SK-N-SH (cell line): ENCODE measurements around the gene FEM1B. TPM values are rescaled to one million over a fixed set of nuclear protein-coding genes. Genes with fewer than 3 reads are reported as not detected.

Experiments
- CTCF ChIA-PET: fragments of 300-600, 350-600 bp; formaldehyde crosslinking; extraction: SDS; loops from one replicate; lab custom pipeline; 2021; lab: Yijun Ruan, JAX
- POLR2A ChIA-PET: fragments of 350-600 bp; sonication (Branson Sonifier 250); formaldehyde crosslinking; extraction: SDS; loops from one replicate; lab custom pipeline; 2020; ENCODE audit warnings: antibody characterized with exemption, inconsistent platforms; lab: Yijun Ruan, JAX
- DNase-seq: peaks from one replicate; pipeline ENCODE4 v3.0.0; 2012
- H2AFZ ChIP-seq: fragments of 200-600 bp; sonication (generic); 2 replicates; pipeline ENCODE4 v1.8.1; 2016; ENCODE audit warnings: antibody characterized with exemption, mild to moderate bottlenecking, low read depth
- H3F3A ChIP-seq: fragments of 200-600 bp; sonication (generic); replicated peaks from 2 replicates; pipeline ENCODE3; 2016; ENCODE audit warnings: antibody characterized with exemption, mild to moderate bottlenecking; ENCODE audit not compliant: insufficient read depth
- H3K27ac ChIP-seq, 2 experiments: fragments of 200-500 bp in 1 of 2; fragments of 200-600 bp in 1 of 2; sonication (Bioruptor generic) in 1 of 2; sonication (generic), shearing (Covaris generic) in 1 of 2; 2 replicates each; pipeline versions ENCODE4 v1.5.1 to v1.6.1; 2014 to 2016; ENCODE audit warnings: low read depth in 2 of 2, inconsistent platforms in 1 of 2, low read length in 1 of 2, mild to moderate bottlenecking in 1 of 2, mixed read lengths in 1 of 2
- H3K27me3 ChIP-seq: fragments of 200-600 bp; sonication (generic), shearing (Covaris generic); 2 replicates; pipeline ENCODE4 v1.6.1; 2016; ENCODE audit warnings: mixed run types; ENCODE audit not compliant: insufficient read depth
- H3K36me3 ChIP-seq, 2 experiments: fragments of 200-500 bp in 1 of 2; fragments of 200-600 bp in 1 of 2; sonication (Bioruptor generic) in 1 of 2; sonication (generic) in 1 of 2; replicated peaks in 1 of 2; 2 replicates each; pipeline versions ENCODE3 to v1.5.1; 2014 to 2016; ENCODE audit warnings: low read length in 1 of 2, mild to moderate bottlenecking in 1 of 2; ENCODE audit not compliant: insufficient read depth in 2 of 2, control insufficient read depth in 1 of 2
- H3K4me1 ChIP-seq, 2 experiments: fragments of 200-500 bp in 1 of 2; fragments of 200-600 bp in 1 of 2; sonication (Bioruptor generic) in 1 of 2; sonication (generic), shearing (Covaris generic) in 1 of 2; 2 replicates each; pipeline versions ENCODE4 v1.5.1 to v1.6.1; 2014 to 2016; ENCODE audit warnings: low read depth in 1 of 2, low read length in 1 of 2, mixed run types in 1 of 2; ENCODE audit not compliant: insufficient read depth in 2 of 2, control insufficient read depth in 1 of 2
- H3K4me2 ChIP-seq: fragments of 200-600 bp; sonication (generic), shearing (Covaris generic); 2 replicates; pipeline ENCODE4 v1.6.1; 2017; ENCODE audit warnings: mixed run types
- H3K4me3 ChIP-seq, 2 experiments: fragments of 200-500 bp in 1 of 2; fragments of 200-600 bp in 1 of 2; sonication (Bioruptor generic) in 1 of 2; sonication (generic), shearing (Covaris generic) in 1 of 2; 2 replicates each; pipeline versions ENCODE4 v1.5.1 to v1.8.1; 2014 to 2016; ENCODE audit warnings: low read depth in 2 of 2, inconsistent platforms in 1 of 2, low read length in 1 of 2, mild to moderate bottlenecking in 1 of 2, mixed read lengths in 1 of 2, moderate library complexity in 1 of 2
- H3K79me2 ChIP-seq: fragments of 200-600 bp; sonication (generic); 2 replicates; pipeline ENCODE4 v1.8.1; 2017; ENCODE audit warnings: mild to moderate bottlenecking; ENCODE audit not compliant: insufficient read depth
- H3K9ac ChIP-seq: fragments of 200-600 bp; sonication (generic); 2 replicates; pipeline ENCODE4 v1.6.1; 2017; ENCODE audit warnings: mixed run types
- H3K9me2 ChIP-seq: fragments of 200-600 bp; sonication (generic); 2 replicates; pipeline ENCODE4 v1.6.1; 2017; ENCODE audit warnings: mixed run types
- H3K9me3 ChIP-seq: fragments of 200-600 bp; sonication (generic); 2 replicates; pipeline ENCODE4 v1.6.1; 2017; ENCODE audit warnings: mixed run types, mild to moderate bottlenecking, moderate library complexity
- H4K20me1 ChIP-seq: fragments of 200-600 bp; sonication (generic); 2 replicates; pipeline ENCODE4 v1.6.1; 2017; ENCODE audit warnings: mild to moderate bottlenecking, mixed run types; ENCODE audit not compliant: insufficient read depth
- CHD2 ChIP-seq: fragments of 150-350 bp; IDR thresholded peaks from 2 replicates; pipeline ENCODE4 v1.6.1; 2018; ENCODE audit warnings: low read length; ENCODE audit not compliant: partially characterized antibody
- ELF1 ChIP-seq: IDR thresholded peaks from 2 replicates; pipeline ENCODE4 v1.4.0; 2012
- FOSL2 ChIP-seq: IDR thresholded peaks from 2 replicates; pipeline ENCODE4 v1.4.0; 2012; ENCODE audit warnings: low read depth, mild to moderate bottlenecking, moderate library complexity, borderline replicate concordance
- FOXM1 ChIP-seq: IDR thresholded peaks from 2 replicates; pipeline ENCODE4 v1.4.0; 2012; ENCODE audit warnings: low read depth, mild to moderate bottlenecking
- JUND ChIP-seq: IDR thresholded peaks from 2 replicates; pipeline ENCODE4 v1.4.0; 2012
- MEF2A ChIP-seq: IDR thresholded peaks from 2 replicates; pipeline ENCODE4 v1.4.0; 2012; ENCODE audit warnings: low read depth, borderline replicate concordance
- MXI1 ChIP-seq: IDR thresholded peaks from 2 replicates; pipeline ENCODE4 v1.6.1; 2012; ENCODE audit warnings: mild to moderate bottlenecking, low read depth, low read length, improper control_type of control experiment
- NFIC ChIP-seq: IDR thresholded peaks from 2 replicates; pipeline ENCODE4 v1.4.0; 2012; ENCODE audit warnings: borderline replicate concordance
- NRF1 ChIP-seq: IDR thresholded peaks from 2 replicates; pipeline ENCODE4 v1.6.1; 2012; ENCODE audit warnings: low read depth, mild to moderate bottlenecking, low read length
- TCF12 ChIP-seq: IDR thresholded peaks from 2 replicates; pipeline ENCODE4 v1.4.0; 2012
- YY1 ChIP-seq: IDR thresholded peaks from 2 replicates; pipeline ENCODE4 v1.4.0; 2012; ENCODE audit warnings: low read depth, mild to moderate bottlenecking
- WGBS: methylation state at CpG from one replicate; pipeline ENCODE4 v1.1.6; 2017; ENCODE audit warnings: low lambda C conversion rate; 5-methylcytosine and 5-hydroxymethylcytosine counted together
- polyA plus RNA-seq, 3 experiments: library from polyadenylated mRNA; depleted of rRNA; stranded (reverse); fragments of >200 nt; gene quantifications; 2 replicates each; pipeline ENCODE4 v1.2.3, GENCODE V29; 2012
- TF ChIP-seq, protein P1 (sequence below): IDR thresholded peaks from 2 replicates; pipeline ENCODE4; 2012
- TF ChIP-seq, protein P2 (sequence below): IDR thresholded peaks from 2 replicates; pipeline ENCODE4 v1.6.1; 2012; ENCODE audit warnings: mild to moderate bottlenecking, low read depth, low read length, moderate library complexity

FEM1B gene
- polyA plus RNA-seq, 1 of the 3 experiments (the other 2 are of a cell fraction), result 14.0 TPM

DNA sequence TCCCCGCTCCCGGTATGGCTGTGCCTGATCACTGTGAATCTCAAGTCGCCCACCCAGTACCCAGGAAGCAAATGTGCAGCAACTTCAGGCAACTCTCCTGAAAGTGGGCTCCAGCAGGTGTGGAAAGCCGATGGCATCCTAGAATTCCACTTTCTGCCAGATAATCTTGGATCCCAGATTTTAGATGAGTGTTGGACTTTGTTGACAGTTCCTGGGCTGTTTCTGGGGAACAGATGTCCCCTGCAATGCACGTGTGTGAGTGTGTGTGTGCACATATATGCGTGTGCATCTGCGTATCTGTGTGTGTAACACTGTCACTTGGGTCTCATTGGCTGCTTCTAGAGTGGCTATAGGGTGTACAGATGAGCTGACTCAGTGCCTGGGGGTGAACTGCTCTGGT lies 59.0 kb downstream of the FEM1B start:
- no peak for DNase-seq

DNA sequence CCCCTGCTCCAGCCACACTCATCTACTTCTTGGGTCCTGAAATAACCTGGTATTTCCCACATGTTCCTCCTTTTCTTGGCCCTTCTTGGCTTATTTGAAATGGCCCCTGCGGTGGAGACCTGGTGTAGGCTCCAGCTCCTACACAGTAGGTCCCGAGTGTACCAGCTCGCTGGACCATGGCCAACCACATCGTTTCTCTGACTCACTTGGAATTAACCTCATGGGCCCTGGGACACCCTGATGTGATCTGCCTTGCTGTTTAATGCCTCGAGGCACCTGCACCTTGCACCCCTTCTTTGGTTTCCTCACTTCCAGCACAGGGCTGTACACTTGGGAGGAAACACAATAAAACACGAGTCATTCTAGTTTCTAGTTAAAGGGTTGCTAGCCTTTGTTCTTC lies 60.3 kb downstream of the FEM1B start:
- Histone ChIP-seq H3K9ac (no peak overlapping the region), H3K4me2 (no peak overlapping the region), H4K20me1 (no peaks in the 10 kb centered on the region), H3K9me3 (no peaks in the 10 kb centered on the region), H3F3A (peaks cover 8% of the 10 kb centered on the region), H3K27me3 (no peaks in the 10 kb centered on the region), H2AFZ (no peak overlapping the region), H3K79me2 (no peaks in the 10 kb centered on the region), H3K27ac (no peak overlapping the region), H3K9me2 (no peaks in the 10 kb centered on the region), H3K36me3 (no peaks in the 10 kb centered on the region), H3K4me3 (no peak overlapping the region), H3K4me1 (peaks cover 14 to 22% of the 10 kb centered on the region in 2 experiments; a peak in 3 of 4 replicates)
- POLR2A ChIA-PET, result no interaction called here
- CTCF ChIA-PET, result interaction anchor here (0.8 kb wide), 1 partner anchor 1141 kb away, joined by 3 read pairs; no protein-coding TSS in a partner anchor
- TF ChIP-seq TCF12, result no peak
- no peak for TF ChIP-seq CHD2
- no peak for TF ChIP-seq YY1
- no peak for TF ChIP-seq JUND
- TF ChIP-seq NFIC, result 0 out of 2 replicates have a peak, but pooled peaks have one; percentile 25
- TF ChIP-seq, protein P1, sequence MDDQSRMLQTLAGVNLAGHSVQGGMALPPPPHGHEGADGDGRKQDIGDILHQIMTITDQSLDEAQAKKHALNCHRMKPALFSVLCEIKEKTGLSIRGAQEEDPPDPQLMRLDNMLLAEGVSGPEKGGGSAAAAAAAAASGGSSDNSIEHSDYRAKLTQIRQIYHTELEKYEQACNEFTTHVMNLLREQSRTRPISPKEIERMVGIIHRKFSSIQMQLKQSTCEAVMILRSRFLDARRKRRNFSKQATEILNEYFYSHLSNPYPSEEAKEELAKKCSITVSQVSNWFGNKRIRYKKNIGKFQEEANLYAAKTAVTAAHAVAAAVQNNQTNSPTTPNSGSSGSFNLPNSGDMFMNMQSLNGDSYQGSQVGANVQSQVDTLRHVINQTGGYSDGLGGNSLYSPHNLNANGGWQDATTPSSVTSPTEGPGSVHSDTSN, result no peak
- WGBS, result 55% methylated on average over 6 of the region's 6 CpGs
- DNase-seq, result no peak

More for the DNA sequence above, 59.0 kb downstream of the FEM1B start:
- no peak for TF ChIP-seq FOSL2
- no peak for TF ChIP-seq NRF1
- TF ChIP-seq, protein P2, sequence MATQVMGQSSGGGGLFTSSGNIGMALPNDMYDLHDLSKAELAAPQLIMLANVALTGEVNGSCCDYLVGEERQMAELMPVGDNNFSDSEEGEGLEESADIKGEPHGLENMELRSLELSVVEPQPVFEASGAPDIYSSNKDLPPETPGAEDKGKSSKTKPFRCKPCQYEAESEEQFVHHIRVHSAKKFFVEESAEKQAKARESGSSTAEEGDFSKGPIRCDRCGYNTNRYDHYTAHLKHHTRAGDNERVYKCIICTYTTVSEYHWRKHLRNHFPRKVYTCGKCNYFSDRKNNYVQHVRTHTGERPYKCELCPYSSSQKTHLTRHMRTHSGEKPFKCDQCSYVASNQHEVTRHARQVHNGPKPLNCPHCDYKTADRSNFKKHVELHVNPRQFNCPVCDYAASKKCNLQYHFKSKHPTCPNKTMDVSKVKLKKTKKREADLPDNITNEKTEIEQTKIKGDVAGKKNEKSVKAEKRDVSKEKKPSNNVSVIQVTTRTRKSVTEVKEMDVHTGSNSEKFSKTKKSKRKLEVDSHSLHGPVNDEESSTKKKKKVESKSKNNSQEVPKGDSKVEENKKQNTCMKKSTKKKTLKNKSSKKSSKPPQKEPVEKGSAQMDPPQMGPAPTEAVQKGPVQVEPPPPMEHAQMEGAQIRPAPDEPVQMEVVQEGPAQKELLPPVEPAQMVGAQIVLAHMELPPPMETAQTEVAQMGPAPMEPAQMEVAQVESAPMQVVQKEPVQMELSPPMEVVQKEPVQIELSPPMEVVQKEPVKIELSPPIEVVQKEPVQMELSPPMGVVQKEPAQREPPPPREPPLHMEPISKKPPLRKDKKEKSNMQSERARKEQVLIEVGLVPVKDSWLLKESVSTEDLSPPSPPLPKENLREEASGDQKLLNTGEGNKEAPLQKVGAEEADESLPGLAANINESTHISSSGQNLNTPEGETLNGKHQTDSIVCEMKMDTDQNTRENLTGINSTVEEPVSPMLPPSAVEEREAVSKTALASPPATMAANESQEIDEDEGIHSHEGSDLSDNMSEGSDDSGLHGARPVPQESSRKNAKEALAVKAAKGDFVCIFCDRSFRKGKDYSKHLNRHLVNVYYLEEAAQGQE, result no peak
- TF ChIP-seq MEF2A, result no peak
- no peak for TF ChIP-seq FOXM1
- TF ChIP-seq ELF1, result no peak
- TF ChIP-seq MXI1, result no peak
- 82% methylated on average over 5 of the region's 7 CpGs for WGBS
- no peak overlapping the region for H3K4me3 ChIP-seq
- no peaks in the 10 kb centered on the region for H3K9me2 ChIP-seq
- H3K9ac ChIP-seq, result no peak overlapping the region
- H2AFZ ChIP-seq, result no peak overlapping the region
- POLR2A ChIA-PET, result no interaction called here
- no peaks in the 10 kb centered on the region for H3K9me3 ChIP-seq
- H3K36me3 ChIP-seq, result no peaks in the 10 kb centered on the region
- no peaks in the 10 kb centered on the region for H4K20me1 ChIP-seq
- no peak overlapping the region for H3K4me2 ChIP-seq
- no peaks in the 10 kb centered on the region for H3K27me3 ChIP-seq
- no peaks in the 10 kb centered on the region for H3K79me2 ChIP-seq
- no peak overlapping the region for H3K27ac ChIP-seq
- peaks cover 5% of the 10 kb centered on the region for H3F3A ChIP-seq
- CTCF ChIA-PET, result interaction anchor here (1.0 kb wide), 1 partner anchor 30 kb away, joined by 3 read pairs; no protein-coding TSS in a partner anchor
- H3K4me1 ChIP-seq, result peaks cover 14 to 19% of the 10 kb centered on the region in 2 experiments; a peak in 3 of 4 replicates
